HepG2 (cell line): Measurements from ENCODE around the gene ADARB2.

Experiments
- MAZ ChIP-seq, 2 experiments: sonication (generic) in 1 of 2; formaldehyde crosslinking in 1 of 2; IDR thresholded peaks; 2 replicates each; pipeline versions ENCODE4 v1.5.0 to v1.6.1; 2012 to 2020; ENCODE audit warnings: low read depth in 2 of 2, mild to moderate bottlenecking in 2 of 2, borderline replicate concordance in 1 of 2, improper control_type of control experiment in 1 of 2, low read length in 1 of 2, missing genetic modification reagents in 1 of 2, moderate library complexity in 1 of 2
- MTA3 ChIP-seq: sonication (generic); formaldehyde crosslinking; IDR thresholded peaks from 2 replicates; pipeline ENCODE4 v1.4.0; 2020; ENCODE audit warnings: missing genetic modification reagents
- ZNF17 ChIP-seq: sonication (generic); formaldehyde crosslinking; IDR thresholded peaks from 2 replicates; pipeline ENCODE4 v1.5.0; 2020; ENCODE audit warnings: mild to moderate bottlenecking, missing genetic modification reagents
- ZNF275 ChIP-seq: sonication (generic); formaldehyde crosslinking; IDR thresholded peaks from 2 replicates; pipeline ENCODE4 v1.8.0; 2022; ENCODE audit warnings: missing genetic modification reagents, mild to moderate bottlenecking, inconsistent platforms, borderline replicate concordance
- ZNF792 ChIP-seq: IDR thresholded peaks from 2 replicates; pipeline ENCODE4 v1.6.1; 2016
- TF ChIP-seq, protein P1 (sequence below): sonication (generic); formaldehyde crosslinking; IDR thresholded peaks from 2 replicates; pipeline ENCODE4 v1.5.0; 2020; ENCODE audit warnings: mild to moderate bottlenecking, missing genetic modification reagents, moderate library complexity

DNA sequence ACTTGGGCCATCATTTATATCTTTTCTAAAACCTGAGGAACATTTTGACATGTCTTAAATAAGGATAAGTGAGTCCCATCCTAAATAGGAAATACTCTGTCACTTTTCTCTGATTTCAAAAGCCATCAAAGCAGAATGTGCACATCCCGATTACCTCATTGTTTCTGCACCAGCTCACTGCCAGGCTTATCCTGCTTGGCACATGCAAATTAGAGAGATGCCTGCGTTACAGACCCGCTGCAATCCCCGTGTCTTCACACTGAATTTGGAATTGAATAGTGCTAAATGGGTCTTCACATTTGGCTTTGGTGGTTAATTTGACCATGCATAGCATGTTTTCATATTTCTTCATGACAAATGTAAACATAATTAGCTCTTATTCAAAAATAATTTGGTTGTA is 401.7 kb downstream of the ADARB2 start:
- TF ChIP-seq MAZ (IDR thresholded peaks at IDR 0.05; ENCODE audit: borderline replicate concordance, low read depth, low read length) (no peak), MAZ (CRISPR knock-in tag; IDR thresholded peaks at IDR 0.05; ENCODE audit: low read depth) (no peak), ZNF17 (no peak), MTA3 (no peak), ZNF792 (CRISPR knock-in tag) (no peak), ZNF275 (no peak)
- TF ChIP-seq, protein P1, sequence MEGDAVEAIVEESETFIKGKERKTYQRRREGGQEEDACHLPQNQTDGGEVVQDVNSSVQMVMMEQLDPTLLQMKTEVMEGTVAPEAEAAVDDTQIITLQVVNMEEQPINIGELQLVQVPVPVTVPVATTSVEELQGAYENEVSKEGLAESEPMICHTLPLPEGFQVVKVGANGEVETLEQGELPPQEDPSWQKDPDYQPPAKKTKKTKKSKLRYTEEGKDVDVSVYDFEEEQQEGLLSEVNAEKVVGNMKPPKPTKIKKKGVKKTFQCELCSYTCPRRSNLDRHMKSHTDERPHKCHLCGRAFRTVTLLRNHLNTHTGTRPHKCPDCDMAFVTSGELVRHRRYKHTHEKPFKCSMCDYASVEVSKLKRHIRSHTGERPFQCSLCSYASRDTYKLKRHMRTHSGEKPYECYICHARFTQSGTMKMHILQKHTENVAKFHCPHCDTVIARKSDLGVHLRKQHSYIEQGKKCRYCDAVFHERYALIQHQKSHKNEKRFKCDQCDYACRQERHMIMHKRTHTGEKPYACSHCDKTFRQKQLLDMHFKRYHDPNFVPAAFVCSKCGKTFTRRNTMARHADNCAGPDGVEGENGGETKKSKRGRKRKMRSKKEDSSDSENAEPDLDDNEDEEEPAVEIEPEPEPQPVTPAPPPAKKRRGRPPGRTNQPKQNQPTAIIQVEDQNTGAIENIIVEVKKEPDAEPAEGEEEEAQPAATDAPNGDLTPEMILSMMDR (CRISPR knock-in tag), result no peak
